ENCODE measurements around the gene PCDHGA2.

DNA sequence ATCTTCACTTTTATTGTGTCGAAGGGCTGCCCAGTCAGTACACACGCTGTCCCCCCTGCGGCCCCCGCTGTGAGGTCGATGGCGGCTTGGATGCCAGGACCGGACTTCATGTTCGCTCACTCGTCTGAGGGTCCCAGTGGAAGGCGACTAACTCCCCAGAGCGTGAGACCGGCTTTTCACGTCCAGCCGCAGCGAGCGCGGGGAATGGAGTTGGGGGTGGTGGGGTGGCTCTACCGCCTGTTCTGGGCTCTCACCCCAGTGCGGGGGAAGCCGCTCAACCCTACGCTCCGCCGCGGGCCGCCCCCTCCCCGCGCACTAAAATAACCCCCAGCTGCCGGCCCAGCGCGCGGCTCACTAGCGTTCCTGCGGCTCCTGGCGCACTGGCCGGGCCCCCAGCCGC lies 34.8 kb upstream of the PCDHGA2 start, which contains the start of gene SLC25A2:
- no peak for TF ChIP-seq POLR2AphosphoS5 (IDR thresholded peaks at IDR 0.05; ENCODE audit: low read depth, low read length)
- TF ChIP-seq POLR2A (IDR thresholded peaks at IDR 0.05; ENCODE audit: low read depth, low read length), result no peak

Measured in GM12892 (cell line).